GM18517 (cell line): ENCODE measurements around the gene TRAPPC6A.

ENCODE experiments used
- ATAC-seq: cut with Tn5 transposase; IDR thresholded peaks from one replicate; pipeline ENCODE4 v1.9.1; 2021; ENCODE audit warnings: mild to moderate bottlenecking, moderate library complexity; ENCODE audit not compliant: unreplicated experiment

The TRAPPC6A gene

GRCh38 chr19:45163751-45164460 is 14.1 kb downstream of the TRAPPC6A start:
- no peak for ATAC-seq

DNA sequence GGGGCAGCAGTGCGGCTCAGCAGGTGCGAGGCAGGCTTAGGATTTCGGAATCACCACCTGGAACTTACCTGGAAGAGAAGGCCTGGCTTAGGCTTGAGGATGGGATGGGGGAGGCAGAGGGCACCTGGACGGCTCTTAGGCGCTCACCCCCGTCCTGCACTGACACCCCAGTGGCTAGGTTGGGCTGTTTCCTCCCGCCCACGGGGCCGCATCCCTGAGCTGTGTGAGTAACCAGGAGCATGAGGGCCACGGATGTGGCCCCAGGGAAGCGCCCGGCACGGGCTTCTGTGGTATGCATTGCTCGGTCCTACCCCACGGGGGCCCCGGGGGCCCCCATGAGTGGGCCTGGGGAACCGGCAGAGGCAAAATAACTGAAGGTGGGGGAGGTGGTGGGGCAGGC is 14.9 kb downstream of the TRAPPC6A start:
- ATAC-seq, result no peak

DNA sequence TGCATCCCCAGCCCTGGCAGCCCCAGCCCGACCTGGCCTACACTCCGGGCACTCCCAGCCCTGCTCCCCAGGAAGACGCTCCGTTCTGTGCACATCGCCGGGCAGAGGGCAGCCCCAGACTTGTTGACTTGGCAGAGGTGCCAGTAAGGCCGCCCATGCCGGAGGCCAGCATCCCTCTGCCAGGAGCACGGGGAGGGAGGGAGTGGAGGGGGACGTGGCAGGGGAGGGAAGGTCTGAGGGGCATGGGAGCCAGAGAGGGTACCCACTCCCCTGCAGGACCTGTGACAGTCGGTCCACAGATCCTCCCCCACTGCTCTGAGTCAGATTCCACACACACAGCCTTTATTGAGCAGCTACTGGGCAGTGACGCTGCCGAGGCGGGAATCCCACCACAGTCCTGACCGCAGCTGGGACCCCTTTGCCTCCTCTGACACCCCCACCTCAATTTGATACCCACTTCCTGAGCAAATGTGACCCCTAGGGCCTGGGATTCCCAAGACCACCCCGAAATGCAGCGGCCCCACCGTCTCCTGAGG is 15.4 kb downstream of the TRAPPC6A start:
- ATAC-seq, result no peak

DNA sequence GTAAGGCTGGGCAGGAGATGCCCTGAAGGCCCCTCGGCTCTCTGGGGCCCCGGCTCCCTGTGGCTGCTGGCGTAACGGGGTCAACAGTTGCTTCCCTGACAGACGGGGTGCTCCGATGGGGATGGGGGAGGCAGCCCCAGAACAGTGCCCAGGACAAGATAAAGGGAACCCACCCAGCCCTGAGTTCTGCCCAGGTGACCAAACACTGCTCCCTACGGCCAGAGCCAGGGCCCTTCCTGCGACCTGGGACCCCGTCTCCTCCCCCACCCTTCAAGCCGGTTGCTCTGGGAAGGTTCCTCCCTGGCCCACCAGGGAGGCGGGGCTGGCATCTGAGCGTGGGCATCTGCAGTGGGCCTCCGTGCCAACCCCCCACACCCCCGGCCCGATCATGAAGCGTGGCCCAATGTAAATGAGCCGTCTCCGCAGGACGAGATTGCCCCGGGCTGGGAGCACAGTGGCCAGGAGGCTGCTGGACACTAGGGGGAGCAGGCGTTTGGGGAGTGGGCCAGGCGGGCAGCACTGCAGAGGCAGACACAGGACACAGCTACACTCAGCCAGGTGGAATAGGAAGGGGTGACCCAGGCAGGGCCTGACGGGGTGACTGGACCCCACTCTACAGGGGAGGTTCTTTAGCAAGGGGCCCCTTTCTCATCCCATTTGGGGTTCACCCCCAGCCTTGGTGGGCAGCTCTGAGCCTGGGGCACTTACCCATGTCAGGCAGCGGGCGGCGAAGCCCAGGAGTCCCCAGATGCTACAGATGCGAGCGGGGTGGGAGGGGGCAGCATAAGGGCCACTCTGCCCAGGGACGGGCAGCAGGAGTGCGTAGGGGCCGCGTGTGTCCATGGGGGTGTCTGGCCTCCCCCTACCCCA is 16.1 kb downstream of the TRAPPC6A start:
- no peak for ATAC-seq

DNA sequence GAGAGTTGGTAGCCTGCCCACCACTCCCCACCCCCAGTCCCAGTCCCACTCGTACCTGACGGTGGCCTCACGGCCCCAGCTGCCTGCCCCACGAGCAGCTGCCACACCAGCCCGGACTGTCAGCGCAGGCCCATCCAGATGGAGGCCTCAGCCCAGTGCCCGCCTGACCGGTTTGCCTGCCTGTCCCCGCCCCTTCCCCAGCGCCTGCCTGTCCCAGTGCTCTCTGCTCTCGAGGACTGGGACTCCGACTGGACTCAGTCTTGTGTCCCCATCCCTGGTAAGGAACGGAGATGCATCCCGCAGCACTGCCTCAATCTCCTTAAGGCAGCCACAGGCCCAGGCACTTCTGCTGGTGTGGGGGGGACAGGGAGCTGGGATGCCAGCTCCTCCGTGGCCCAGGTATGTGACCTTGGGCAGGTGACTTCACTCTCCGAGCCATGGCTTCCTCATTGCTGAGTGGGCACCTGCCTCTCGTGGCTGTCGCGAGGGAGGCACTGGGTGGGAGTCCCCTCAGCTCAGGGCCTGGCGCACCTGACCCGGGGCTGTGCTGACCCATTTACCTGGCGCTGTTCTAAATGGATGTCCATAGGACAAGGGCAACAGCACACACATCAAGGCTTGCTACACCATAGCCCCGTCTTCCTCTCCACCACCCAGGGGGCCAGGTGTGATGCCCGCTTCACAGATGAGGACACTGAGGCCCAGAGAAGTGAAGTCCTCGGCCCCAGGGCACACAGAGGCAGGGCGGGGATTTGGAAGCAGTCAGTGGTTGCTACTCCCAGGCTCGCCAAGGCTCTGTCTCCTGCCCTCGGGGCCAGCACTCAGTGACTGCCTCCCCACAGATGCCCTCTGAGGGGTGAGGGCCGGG is 16.9 kb downstream of the TRAPPC6A start, which contains the start of gene NKPD1:
NKPD1 (minus strand) TSS at position 113 of the 868 bp plus-strand sequence. CDS start 832 bp downstream, outside the sequence.
- no peak for ATAC-seq

- ATAC-seq, result no peak
These were observed 18.1 kb downstream of the TRAPPC6A start for GRCh38 chr19:45159971-45160324.

GRCh38 chr19:45159210-45159970 is 18.6 kb downstream of the TRAPPC6A start:
- ATAC-seq, result no peak

DNA sequence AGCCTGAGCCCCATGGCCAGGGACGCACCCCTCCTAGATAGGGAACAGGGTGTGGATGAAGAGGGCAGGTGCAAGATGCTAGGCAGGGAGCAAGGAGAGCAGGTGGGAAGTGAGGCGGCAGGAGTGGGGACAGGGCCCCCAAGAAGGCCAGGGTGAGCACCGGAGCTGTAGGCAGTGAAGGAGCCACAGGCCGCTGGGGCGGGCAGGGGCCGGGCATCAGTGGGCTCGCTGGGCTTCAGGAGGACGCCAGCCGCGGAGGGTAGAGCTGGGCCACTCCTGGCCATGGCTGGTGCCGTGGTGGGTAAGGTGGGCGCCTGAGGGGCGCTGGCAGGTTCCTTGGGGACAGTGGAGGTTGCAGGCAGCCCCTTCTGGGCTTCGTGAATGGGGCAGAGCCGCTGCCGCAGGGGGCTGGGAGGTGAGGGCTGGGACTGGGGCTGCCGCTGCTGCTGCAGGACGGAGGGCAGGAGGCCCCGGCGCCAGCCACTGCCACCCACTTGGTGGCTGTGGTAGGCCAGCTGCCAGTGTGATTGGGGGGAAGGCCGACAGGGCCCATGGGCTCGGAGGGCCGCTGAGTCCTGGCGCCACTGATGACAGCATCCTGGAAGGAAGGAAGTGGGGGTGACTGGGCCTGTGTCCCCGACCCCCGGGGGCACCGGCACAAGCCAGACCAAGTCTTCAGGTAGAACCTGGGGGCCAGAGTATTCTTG is 19.4 kb downstream of the TRAPPC6A start:
- ATAC-seq, result no peak

GRCh38 chr19:45156751-45157150 is 21.3 kb downstream of the TRAPPC6A start:
- no peak for ATAC-seq

DNA sequence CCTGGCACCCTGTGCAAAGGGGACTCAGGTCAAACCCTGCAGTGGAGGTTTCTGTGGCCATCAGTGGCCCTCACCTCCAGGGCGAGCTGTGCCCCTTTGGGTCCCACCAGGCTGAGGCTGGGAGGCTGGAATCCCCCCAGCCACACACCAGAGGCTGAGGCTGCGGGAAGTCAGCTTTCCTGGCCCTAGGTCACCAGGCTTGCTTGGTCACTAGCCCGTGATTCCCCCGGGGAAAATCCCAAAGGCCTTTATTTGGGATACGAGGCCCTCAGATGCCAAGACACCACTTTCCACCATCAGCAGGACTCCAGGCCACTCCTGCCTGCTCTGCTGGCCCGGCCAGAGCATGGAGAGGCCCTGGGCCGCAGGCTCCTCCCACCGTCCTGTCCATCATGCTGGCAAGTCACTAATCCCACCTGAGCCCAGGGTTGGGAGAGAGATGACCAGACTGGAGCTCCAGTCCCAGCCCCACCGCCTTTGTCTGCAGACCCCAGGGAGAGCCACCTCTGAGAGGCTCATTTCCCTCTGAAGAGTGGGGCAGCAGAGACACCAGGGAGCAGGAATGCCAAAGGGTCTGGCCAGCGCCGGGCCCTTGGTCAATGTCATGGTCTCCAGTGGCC is 21.9 kb downstream of the TRAPPC6A start:
- no peak for ATAC-seq

DNA sequence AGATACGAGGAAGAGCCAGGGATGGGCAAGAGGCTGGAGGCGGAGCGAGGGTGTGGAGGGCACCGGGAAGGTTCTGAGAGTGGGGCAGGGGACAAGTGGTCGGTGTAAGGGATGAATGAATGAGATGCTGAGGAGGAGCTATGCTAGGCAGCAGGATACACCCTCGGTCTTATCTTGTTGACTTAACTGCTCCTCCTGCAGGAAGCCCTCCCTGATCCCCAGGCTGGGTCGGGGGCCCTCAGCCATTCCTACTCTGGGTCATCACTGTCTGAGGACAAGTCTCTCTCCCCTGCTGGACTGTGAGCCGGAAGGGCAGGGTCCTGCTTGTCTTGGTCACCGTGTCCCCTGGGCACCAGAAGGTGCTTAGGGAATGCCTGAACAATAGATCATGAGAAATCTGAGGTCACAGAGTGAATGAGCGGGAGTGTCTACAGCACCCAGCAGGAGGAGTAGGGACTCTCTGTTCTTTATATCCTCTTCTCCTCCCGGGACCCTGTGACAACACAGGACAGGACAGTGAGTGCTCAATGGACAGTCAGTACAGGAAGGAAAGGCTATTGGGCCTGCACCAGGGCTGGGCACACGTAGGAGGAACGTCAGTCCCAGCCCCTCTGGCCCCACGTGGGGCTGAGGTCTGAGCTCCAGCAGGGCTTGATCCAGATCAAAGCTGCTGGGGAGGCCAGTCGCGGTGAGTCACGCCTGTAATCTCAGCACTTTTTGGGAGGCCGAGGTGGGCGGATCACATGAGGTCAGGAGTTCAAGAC is 23.8 kb downstream of the TRAPPC6A start:
- no peak for ATAC-seq

DNA sequence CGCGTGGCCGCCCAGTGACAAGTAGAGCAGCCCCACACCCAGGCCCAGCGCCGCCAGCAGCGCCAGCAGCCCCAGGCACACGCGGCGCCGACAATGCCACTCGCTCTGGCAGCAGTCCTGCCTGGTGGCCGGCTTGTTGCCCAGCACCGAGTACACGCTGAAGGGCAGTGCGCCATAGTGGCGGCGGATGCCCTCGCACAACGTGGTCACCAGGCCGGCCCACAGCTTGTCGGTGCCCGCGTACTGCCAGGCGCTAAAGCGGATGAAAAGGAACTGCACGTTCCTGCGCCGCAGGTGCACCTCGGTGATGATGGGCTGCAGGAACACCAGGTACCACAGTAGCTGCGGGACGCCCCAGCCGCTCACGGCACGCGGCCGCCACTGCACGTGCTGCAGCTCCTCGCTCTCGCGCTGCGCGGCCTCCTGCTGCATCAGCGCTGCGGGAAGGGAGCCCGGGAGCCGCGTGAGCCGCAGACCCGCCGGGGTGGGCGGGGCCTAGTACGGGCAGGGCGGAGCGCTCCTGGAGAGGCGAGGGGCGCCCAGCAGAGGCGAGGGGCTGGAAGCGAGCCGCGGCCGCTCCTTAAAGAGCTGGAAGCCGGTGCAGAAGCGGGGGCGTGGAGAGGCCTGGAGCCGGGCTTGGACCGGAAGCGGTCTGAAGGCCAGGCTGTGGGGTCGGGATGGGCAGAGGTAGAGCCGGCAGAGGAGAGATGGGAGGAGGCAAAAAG is 24.5 kb downstream of the TRAPPC6A start:
- no peak for ATAC-seq

GRCh38 chr19:45152504-45153338 is 25.3 kb downstream of the TRAPPC6A start:
- ATAC-seq, result no peak

DNA sequence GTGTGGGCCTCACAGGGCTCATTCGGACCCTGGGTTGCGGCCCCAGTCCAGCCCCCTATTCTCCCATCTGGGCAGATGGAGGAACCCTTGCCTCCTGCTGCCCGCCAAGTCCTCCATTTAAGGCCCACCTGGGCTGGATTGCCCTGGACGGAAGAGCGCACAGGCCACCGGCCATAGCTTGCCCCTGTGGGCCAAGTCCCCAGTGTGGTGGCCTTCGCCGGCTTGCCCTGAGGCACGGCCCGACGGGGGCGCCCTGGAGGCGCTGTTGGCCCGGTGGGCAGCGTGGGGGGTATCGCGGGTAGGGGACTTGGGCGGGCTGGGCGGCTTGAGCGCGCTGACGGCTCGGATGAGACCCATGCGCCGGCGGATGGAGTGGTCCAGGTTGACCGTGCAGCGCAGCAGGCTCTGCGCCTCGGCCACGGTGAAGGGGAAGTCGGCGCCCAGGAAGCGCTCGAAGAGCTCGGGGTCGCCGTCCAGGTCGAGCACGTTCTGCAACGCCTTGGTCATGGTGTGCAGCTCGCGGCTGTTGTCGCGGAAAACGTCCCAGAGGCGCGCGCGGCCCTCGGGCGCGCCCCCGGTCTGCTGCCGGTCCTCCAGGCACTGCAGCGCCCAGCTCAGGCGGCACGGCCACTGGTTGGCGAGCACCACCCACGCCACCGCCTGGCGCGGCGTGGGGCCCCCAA is 26.1 kb downstream of the TRAPPC6A start:
- ATAC-seq, result no peak

DNA sequence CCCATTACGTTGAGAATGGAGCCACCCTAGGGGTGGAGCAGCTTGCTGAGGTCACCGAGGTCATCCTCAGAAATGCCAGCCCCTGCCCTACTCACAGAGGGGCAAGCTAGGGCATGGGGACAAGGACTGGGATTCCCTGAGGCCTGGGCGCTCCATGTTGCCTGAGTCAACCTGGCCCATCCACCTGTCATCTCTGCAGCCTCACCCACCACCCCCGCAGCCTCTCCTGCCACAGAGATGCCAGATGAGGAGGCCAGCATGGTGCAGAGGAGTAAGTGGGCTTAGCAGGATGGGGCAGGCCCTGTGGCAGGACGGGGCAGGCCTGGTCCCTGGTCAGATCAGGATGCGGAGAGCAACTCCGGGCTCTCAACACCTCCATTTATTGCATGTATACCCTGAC is 26.7 kb downstream of the TRAPPC6A start:
- ATAC-seq, result no peak

GRCh38 chr19:45150751-45151281 is 27.2 kb downstream of the TRAPPC6A start:
- ATAC-seq, result no peak
